ENCODE measurements around the gene METTL1. TPM values are rescaled to one million over a fixed set of nuclear protein-coding genes. Genes with fewer than 3 reads are reported as not detected.

The METTL1 gene
- total and polyA plus RNA-seq, 9 of the 15 experiments (the other 6 are each of a cell fraction or from before 2014, with no cell fraction given): 12.6 to 65.9 (median 39.2) TPM

GRCh38 chr12:57771873-57772428 is at the start of gene METTL1 (continued):
- peak; percentile 98 to 99 for TF ChIP-seq SIN3A (IDR thresholded peaks at IDR 0.05; ENCODE audit: borderline replicate concordance in 2 of 2, control insufficient read depth in 1 of 2, low read depth in 2 of 2, low read length in 2 of 2)
- no peak for TF ChIP-seq KLF10 (CRISPR knock-in tag; IDR thresholded peaks at IDR 0.05)
- no peak for TF ChIP-seq ZNF232 (CRISPR knock-in tag; IDR thresholded peaks at IDR 0.05)
- no peak for TF ChIP-seq ZNF398 (CRISPR knock-in tag; IDR thresholded peaks at IDR 0.05)
- peak; percentile 3 for TF ChIP-seq MEIS2 (IDR thresholded peaks at IDR 0.05; ENCODE audit: partially characterized antibody)
- no peak for TF ChIP-seq STAT5B (CRISPR knock-in tag; IDR thresholded peaks at IDR 0.05)
- peak; percentile 77 for TF ChIP-seq POLR2AphosphoS5 (IDR thresholded peaks at IDR 0.05; ENCODE audit: control insufficient read depth, insufficient read depth, low read depth, low read length)
- TF ChIP-seq FOXK2 (conservative IDR thresholded peaks at IDR 0.05 in 1 of 2, IDR thresholded peaks at IDR 0.05 in 1 of 2; ENCODE audit: low read depth in 2 of 2): peak in 1 of 2 experiments; percentile 92; a peak in 3 of 4 replicates
- peak; percentile 42; the same call in 1 of the 2 replicates for TF ChIP-seq REST (IDR thresholded peaks at IDR 0.05; ENCODE audit: borderline replicate concordance)
- TF ChIP-seq REST (CRISPR knock-in tag; IDR thresholded peaks at IDR 0.05; ENCODE audit: low read depth): no peak

Data from K562 (cell line).